Lung (tissue), 12 donors: ENCODE results near the gene LHPP. TPM values are rescaled to one million over a fixed set of nuclear protein-coding genes. Genes with fewer than 3 reads are reported as not detected.
"Not testable (repeated sequence)": the region's sequence is repeated elsewhere in the genome, so short reads cannot be mapped to it uniquely, and the experiment has no call there.

Experiments used
- ATAC-seq: fragments of 200-7000 bp; cut with Tn5 transposase; one replicate; pipeline ENCODE4 v1.9.1; 2020; ENCODE audit warnings: moderate number of reproducible peaks; ENCODE audit not compliant: insufficient read depth, low FRiP score
- DNase-seq, 3 donors: peaks; one replicate each; pipeline ENCODE4 v3.0.0-alpha.2; 2013 to 2017
- H3K27ac ChIP-seq, 2 donors: one replicate each; pipeline ENCODE4 v1.5.1; 2013; ENCODE audit warnings: mild to moderate bottlenecking in 2 of 2, moderate library complexity in 2 of 2, control low read depth in 1 of 2, inconsistent platforms in 1 of 2, low read depth in 1 of 2, low read length in 1 of 2
- H3K27me3 ChIP-seq, 3 donors: one replicate each; pipeline ENCODE4 v1.5.1; 2013; ENCODE audit warnings: low read length in 2 of 3; ENCODE audit not compliant: control insufficient read depth in 3 of 3, insufficient read depth in 3 of 3
- H3K36me3 ChIP-seq, 4 donors: one replicate each; pipeline ENCODE4 v1.5.1; 2013; ENCODE audit warnings: low read length in 4 of 4, mild to moderate bottlenecking in 1 of 4, moderate library complexity in 1 of 4; ENCODE audit not compliant: control insufficient read depth in 4 of 4, insufficient read depth in 4 of 4
- H3K4me1 ChIP-seq, 5 donors: one replicate each; pipeline ENCODE4 v1.5.1; 2013; ENCODE audit warnings: low read length in 5 of 5, mild to moderate bottlenecking in 2 of 5, moderate library complexity in 1 of 5; ENCODE audit not compliant: control insufficient read depth in 5 of 5, insufficient read depth in 5 of 5
- H3K4me3 ChIP-seq: one replicate; pipeline ENCODE4 v1.5.1; 2013; ENCODE audit warnings: mild to moderate bottlenecking, control low read depth, moderate library complexity
- H3K9ac ChIP-seq, 2 donors: one replicate each; pipeline ENCODE4 v1.5.1; 2013; ENCODE audit warnings: low read length in 2 of 2, control low read depth in 1 of 2; ENCODE audit not compliant: insufficient read depth in 1 of 2
- H3K9me3 ChIP-seq, 4 donors: one replicate each; pipeline ENCODE4 v1.5.1; 2013; ENCODE audit warnings: low read length in 3 of 4, mild to moderate bottlenecking in 1 of 4, moderate library complexity in 1 of 4; ENCODE audit not compliant: control insufficient read depth in 4 of 4, insufficient read depth in 3 of 4
- WGBS, 2 donors: extraction: QIAGEN DNeasy Blood & Tissue Kit; methylation state at CpG; one replicate each; pipeline ENCODE4 v1.1.7; 2013; 5-methylcytosine and 5-hydroxymethylcytosine counted together
- polyA plus RNA-seq, 2 donors: library from polyadenylated mRNA; stranded (reverse); fragments of 200-250 nt; gene quantifications; one replicate each; pipeline ENCODE4 v1.2.1, GENCODE V29; 2013
- total RNA-seq, 2 donors: library from RNA; depleted of rRNA in 1 of 2; stranded (reverse); fragments of >200 nt in 1 of 2; gene quantifications; one replicate each; pipeline ENCODE4 v1.2.1, GENCODE V29; 2014 to 2021
- TF ChIP-seq, protein P1 (sequence below): IDR thresholded peaks from 2 replicates; pipeline ENCODE4 v1.5.1; 2012; ENCODE audit warnings: mild to moderate bottlenecking; ENCODE audit errors: control extremely low read depth, extremely low read depth
- donor health status: control.
- donor health status: control.
- donor health status: Bipolar disorder and iron deficiency.
- donor health status: healthy.
- donor health status: DM: yes; HTN: yes; CAD: no.

LHPP gene
- total and polyA plus RNA-seq, 4 donors, result 7.1 to 18.6 (median 14.8) TPM

- peaks cover 0 to 3% (median 2%) of the 10 kb centered on the region in 3 donors for H3K27me3 ChIP-seq
- peaks cover 0 to 1% (median 0%) of the 10 kb centered on the region in 5 donors for H3K4me1 ChIP-seq
- no peak overlapping the region for H3K9ac ChIP-seq
- H3K9me3 ChIP-seq, result peaks cover 0 to 2% (median 0%) of the 10 kb centered on the region in 4 donors
- WGBS, 2 donors, result 80 to 90% methylated on average over 4 of the region's 4 CpGs
- ATAC-seq (no peak), DNase-seq (no peak)
- no peaks in the 10 kb centered on the region for H3K36me3 ChIP-seq
- H3K4me3 ChIP-seq, result no peak overlapping the region
- H3K27ac ChIP-seq, result no peak overlapping the region
- TF ChIP-seq, protein P1, sequence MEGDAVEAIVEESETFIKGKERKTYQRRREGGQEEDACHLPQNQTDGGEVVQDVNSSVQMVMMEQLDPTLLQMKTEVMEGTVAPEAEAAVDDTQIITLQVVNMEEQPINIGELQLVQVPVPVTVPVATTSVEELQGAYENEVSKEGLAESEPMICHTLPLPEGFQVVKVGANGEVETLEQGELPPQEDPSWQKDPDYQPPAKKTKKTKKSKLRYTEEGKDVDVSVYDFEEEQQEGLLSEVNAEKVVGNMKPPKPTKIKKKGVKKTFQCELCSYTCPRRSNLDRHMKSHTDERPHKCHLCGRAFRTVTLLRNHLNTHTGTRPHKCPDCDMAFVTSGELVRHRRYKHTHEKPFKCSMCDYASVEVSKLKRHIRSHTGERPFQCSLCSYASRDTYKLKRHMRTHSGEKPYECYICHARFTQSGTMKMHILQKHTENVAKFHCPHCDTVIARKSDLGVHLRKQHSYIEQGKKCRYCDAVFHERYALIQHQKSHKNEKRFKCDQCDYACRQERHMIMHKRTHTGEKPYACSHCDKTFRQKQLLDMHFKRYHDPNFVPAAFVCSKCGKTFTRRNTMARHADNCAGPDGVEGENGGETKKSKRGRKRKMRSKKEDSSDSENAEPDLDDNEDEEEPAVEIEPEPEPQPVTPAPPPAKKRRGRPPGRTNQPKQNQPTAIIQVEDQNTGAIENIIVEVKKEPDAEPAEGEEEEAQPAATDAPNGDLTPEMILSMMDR, result no peak
Measured at GRCh38 chr10:124430077-124430476, 31.5 kb upstream of the LHPP start.

DNA sequence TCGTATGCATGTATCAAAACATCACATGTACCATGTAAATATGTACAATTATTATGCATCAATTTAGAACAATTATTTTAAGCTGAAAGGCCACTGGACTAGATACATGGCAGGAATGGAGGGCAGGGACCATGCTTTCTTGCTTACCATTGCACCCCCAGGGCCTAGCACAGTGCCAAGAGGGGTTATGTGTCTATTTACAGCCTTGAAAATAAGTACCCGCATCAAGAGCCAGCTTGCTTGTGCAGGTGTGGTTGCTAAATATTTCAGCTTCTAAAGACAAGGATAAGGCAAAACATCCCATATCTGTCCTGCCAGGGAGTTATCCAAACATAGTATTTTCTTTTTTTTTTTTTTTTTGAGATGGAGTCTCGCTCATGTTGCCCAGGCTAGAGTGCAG lies 28.2 kb upstream of the LHPP start:
- H3K27me3 ChIP-seq, result peaks cover 0 to 6% (median 0%) of the 10 kb centered on the region in 3 donors
- TF ChIP-seq, protein P1, result no peak
- no peak for DNase-seq
- H3K36me3 ChIP-seq, result no peaks in the 10 kb centered on the region
- H3K4me3 ChIP-seq, result no peak overlapping the region
- H3K9ac ChIP-seq, result no peak overlapping the region
- 82 to 95% methylated on average over 3 of the region's 3 CpGs for WGBS, 2 donors
- no peak overlapping the region for H3K27ac ChIP-seq
- no peaks in the 10 kb centered on the region for H3K4me1 ChIP-seq
- ATAC-seq, result no peak
- no peaks in the 10 kb centered on the region for H3K9me3 ChIP-seq

- not testable (repeated sequence) for H3K4me3 ChIP-seq, DNase-seq, H3K4me1 ChIP-seq, ATAC-seq, H3K9ac ChIP-seq, H3K27ac ChIP-seq, H3K36me3 ChIP-seq, H3K27me3 ChIP-seq, H3K9me3 ChIP-seq
- 89 to 94% methylated on average over 4 of the region's 4 CpGs for WGBS, 2 donors
Measured at GRCh38 chr10:124435683-124436082, 25.9 kb upstream of the LHPP start.

- DNase-seq (no peak), ATAC-seq (no peak)
- Histone ChIP-seq H3K9ac (no peak overlapping the region), H3K4me1 (no peaks in the 10 kb centered on the region), H3K36me3 (no peaks in the 10 kb centered on the region), H3K9me3 (no peaks in the 10 kb centered on the region), H3K27ac (no peak overlapping the region), H3K4me3 (no peak overlapping the region), H3K27me3 (peaks cover 0 to 4% (median 0%) of the 10 kb centered on the region in 3 donors)
- TF ChIP-seq, protein P1, result no peak
- 63 to 64% methylated on average over 8 of the region's 8 CpGs for WGBS, 2 donors
Measured at GRCh38 chr10:124436191-124436638, 25.4 kb upstream of the LHPP start.

GRCh38 chr10:124441694-124442093 lies 19.9 kb upstream of the LHPP start:
- 85 to 86% methylated on average over 5 of the region's 5 CpGs for WGBS, 2 donors
- not testable (repeated sequence) for H3K9me3 ChIP-seq, DNase-seq, H3K4me1 ChIP-seq, H3K4me3 ChIP-seq, H3K9ac ChIP-seq, H3K36me3 ChIP-seq, ATAC-seq, H3K27ac ChIP-seq
- H3K27me3 ChIP-seq, result peaks cover under 1 to 43% (median 28%) of the 10 kb centered on the region in 3 donors
